ENCODE results near the gene GFY. TPM values are rescaled to one million over a fixed set of nuclear protein-coding genes. Genes with fewer than 3 reads are reported as not detected.

Gene GFY
- total RNA-seq, 4 donors from 2014 or later, result not detected

DNA sequence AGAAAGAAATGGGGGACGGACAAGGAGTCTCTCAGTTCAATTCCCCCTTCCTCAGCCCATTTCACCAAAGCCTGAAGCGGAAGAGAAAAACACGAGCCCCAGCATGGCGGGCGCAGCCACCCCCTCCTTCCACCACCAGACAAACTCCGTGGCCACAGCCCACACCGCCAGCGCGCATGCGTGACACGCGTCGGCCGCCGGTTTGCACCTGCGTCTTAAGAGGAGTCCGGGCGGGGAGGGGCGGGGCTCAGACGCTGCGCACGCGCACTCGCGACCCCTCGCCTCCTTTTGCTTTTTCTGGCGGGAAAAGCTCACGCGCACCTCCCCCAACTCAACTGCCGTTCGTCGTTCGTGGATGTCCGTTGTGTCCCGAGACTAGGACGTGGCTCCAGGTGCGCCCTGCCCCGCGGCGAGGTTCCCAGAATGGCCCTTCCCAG is 37.2 kb upstream of the GFY start, which contains the start of gene KASH5:
TSS of gene KASH5 (plus strand) at position 314 of the 437 bp plus-strand sequence. CDS start 2,635 bp downstream, outside the sequence.
- peak; percentile 43 to 69 for DNase-seq
- no peak within 1 kb of the TSS for H3K4me3 ChIP-seq
- intact Hi-C loops (cut with DNase I; ENCODE audit: low total_unique reads), result no loop called here

DNA sequence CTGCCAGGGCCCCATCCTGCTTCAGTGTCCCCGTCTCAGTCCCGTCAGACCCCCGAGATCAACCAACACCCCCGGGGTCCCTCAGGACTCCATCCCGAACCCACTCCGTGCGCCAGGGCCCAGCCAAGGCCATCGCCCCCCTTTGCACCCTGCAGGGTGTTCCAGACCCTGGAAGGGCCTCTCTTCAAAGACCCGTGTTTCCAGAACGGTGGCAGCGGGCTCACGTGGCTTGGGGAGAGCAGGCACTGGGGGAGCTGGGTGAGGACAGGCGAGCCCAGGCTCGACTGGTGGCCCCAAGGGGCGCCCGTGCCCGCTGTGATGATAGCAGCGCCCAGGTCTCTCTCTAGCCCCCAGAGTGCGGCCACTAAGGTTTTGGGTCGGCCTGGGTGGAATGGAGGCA is 35.8 kb upstream of the GFY start:
- Histone ChIP-seq H3K36me3 (no peaks in the 10 kb centered on the region), H3K4me1 (no peaks in the 10 kb centered on the region), H3K27me3 (no peaks in the 10 kb centered on the region), H3K9me3 (no peaks in the 10 kb centered on the region), H3K27ac (no peak overlapping the region), H3K4me3 (no peak overlapping the region)
- DNase-seq, result no peak
- TF ChIP-seq POLR2A (IDR thresholded peaks at IDR 0.05), result no peak
- TF ChIP-seq, protein P1, sequence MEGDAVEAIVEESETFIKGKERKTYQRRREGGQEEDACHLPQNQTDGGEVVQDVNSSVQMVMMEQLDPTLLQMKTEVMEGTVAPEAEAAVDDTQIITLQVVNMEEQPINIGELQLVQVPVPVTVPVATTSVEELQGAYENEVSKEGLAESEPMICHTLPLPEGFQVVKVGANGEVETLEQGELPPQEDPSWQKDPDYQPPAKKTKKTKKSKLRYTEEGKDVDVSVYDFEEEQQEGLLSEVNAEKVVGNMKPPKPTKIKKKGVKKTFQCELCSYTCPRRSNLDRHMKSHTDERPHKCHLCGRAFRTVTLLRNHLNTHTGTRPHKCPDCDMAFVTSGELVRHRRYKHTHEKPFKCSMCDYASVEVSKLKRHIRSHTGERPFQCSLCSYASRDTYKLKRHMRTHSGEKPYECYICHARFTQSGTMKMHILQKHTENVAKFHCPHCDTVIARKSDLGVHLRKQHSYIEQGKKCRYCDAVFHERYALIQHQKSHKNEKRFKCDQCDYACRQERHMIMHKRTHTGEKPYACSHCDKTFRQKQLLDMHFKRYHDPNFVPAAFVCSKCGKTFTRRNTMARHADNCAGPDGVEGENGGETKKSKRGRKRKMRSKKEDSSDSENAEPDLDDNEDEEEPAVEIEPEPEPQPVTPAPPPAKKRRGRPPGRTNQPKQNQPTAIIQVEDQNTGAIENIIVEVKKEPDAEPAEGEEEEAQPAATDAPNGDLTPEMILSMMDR (IDR thresholded peaks at IDR 0.05), result no peak
- intact Hi-C loops (cut with DNase I; ENCODE audit: low total_unique reads), result no loop called here

More for the DNA sequence above, 37.2 kb upstream of the GFY start, which contains the start of gene KASH5:
- Histone ChIP-seq H3K27ac (no peak within 1 kb of the TSS), H3K27me3 (no peaks in the 10 kb centered on the region), H3K9me3 (no peaks in the 10 kb centered on the region), H3K4me1 (no peaks in the 10 kb centered on the region), H3K36me3 (no peaks in the 10 kb centered on the region)
- TF ChIP-seq, protein P1 (IDR thresholded peaks at IDR 0.05), result no peak
- TF ChIP-seq POLR2A (IDR thresholded peaks at IDR 0.05), result no peak

DNA sequence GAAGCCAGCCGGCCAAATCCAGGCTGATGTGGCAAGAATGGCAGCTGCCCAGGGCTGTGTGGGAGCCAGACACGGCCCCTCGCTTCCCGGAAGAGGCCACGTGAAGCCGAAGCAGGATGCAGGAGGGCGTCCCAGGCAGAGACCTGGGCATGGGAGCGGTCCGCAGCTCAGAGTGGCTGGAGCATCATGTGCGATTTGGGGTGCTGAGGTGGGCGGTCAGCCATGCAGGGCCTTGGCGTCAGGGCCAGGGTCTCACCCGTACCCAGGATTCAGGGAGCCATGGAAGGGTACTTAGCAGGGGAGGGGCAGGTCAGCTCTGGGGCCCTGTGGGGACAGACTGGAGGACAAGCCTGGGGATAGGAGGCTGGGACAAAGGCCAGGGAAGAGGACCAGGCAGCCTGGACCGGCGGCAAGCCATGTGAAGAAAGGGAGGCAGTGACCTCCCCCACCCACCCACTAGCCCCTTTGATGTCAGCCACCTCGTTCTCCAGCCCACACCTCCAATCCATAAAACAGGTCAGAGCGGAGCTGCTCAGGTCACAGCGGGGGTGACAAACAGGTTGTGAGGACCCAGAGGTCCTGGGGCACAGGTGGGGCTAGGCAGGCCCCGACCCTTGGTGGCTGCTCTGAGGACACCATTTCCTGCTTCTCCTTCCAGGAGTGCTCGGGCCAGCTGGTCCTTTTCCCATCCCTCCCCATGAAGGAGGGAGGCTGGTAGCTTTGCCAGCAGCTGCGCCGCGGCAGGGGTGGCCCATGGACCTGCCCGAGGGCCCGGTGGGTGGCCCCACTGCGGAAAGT is 34.9 kb upstream of the GFY start:
- intact Hi-C loops (cut with DNase I; ENCODE audit: low total_unique reads), result no loop called here
- DNase-seq, result no peak
- TF ChIP-seq POLR2A (IDR thresholded peaks at IDR 0.05), result no peak
- TF ChIP-seq, protein P1 (IDR thresholded peaks at IDR 0.05), result no peak

DNA sequence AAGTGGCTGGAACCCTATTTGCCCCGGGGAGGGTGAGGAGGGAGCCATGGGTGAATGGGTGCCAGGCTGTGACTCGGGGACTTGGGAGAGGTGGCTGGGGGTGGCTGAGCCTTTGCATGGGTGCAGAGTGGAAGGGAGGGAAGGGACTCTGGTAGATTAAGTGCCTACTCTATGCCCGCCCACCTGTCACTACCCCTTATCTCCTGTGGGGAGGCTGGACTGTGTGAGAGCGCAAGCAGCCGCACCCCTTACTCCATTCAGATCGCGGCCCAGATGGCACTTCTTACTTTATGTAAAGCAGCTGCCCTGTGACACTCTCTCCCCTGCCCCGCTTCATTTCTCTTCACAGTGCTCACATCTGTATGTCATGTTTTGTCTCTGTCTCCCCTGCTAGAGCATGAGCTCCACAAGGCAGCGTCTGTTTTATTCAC is 34.2 kb upstream of the GFY start:
- no peak for TF ChIP-seq POLR2A (IDR thresholded peaks at IDR 0.05)
- TF ChIP-seq, protein P1 (IDR thresholded peaks at IDR 0.05), result no peak
- H3K9me3 ChIP-seq, result no peaks in the 10 kb centered on the region
- no peaks in the 10 kb centered on the region for H3K27me3 ChIP-seq
- intact Hi-C loops (cut with DNase I; ENCODE audit: low total_unique reads), result no loop called here
- H3K36me3 ChIP-seq, result no peaks in the 10 kb centered on the region
- H3K4me1 ChIP-seq, result no peaks in the 10 kb centered on the region
- H3K27ac ChIP-seq, result no peak overlapping the region
- no peak overlapping the region for H3K4me3 ChIP-seq
- no peak for DNase-seq

More for the DNA sequence above, 34.9 kb upstream of the GFY start:
- H3K4me3 ChIP-seq, result no peak overlapping the region
- no peak overlapping the region for H3K27ac ChIP-seq
- H3K9me3 ChIP-seq, result no peaks in the 10 kb centered on the region
- H3K36me3 ChIP-seq, result no peaks in the 10 kb centered on the region
- no peaks in the 10 kb centered on the region for H3K27me3 ChIP-seq
- H3K4me1 ChIP-seq, result no peaks in the 10 kb centered on the region
